AG09309 (cell line): ENCODE measurements around the gene ZNF764.
"Not testable (repeated sequence)": the region's sequence is repeated elsewhere in the genome, so short reads cannot be mapped to it uniquely, and the experiment has no call there.

Source experiments
- DNase-seq: peaks from one replicate; pipeline ENCODE4 v3.0.0-alpha.2; 2010; ENCODE audit warnings: low read depth
- H3K4me3 ChIP-seq: 2 replicates; pipeline ENCODE4 v1.5.1; 2011; ENCODE audit warnings: mild to moderate bottlenecking, low read depth, low read length, moderate library complexity; ENCODE audit not compliant: control insufficient read depth
- CTCF ChIP-seq: IDR thresholded peaks from 2 replicates; pipeline ENCODE4 v1.5.1; 2011; ENCODE audit warnings: mild to moderate bottlenecking, low read depth, low read length, inconsistent platforms; ENCODE audit not compliant: insufficient read depth, control insufficient read depth; ENCODE audit errors: missing control alignments

The ZNF764 gene

GRCh38 chr16:30548416-30549253, 9.5 kb downstream of the ZNF764 start:
- TF ChIP-seq CTCF: no peak
- no peak for DNase-seq
- H3K4me3 ChIP-seq: no peak overlapping the region

GRCh38 chr16:30546115-30546514, 12.1 kb downstream of the ZNF764 start:
- no peak overlapping the region for H3K4me3 ChIP-seq
- DNase-seq: no peak
- no peak for TF ChIP-seq CTCF

- DNase-seq: no peak
- H3K4me3 ChIP-seq: no peak overlapping the region
- no peak for TF ChIP-seq CTCF
These were observed 15.1 kb downstream of the ZNF764 start for GRCh38 chr16:30543067-30543466.

DNA sequence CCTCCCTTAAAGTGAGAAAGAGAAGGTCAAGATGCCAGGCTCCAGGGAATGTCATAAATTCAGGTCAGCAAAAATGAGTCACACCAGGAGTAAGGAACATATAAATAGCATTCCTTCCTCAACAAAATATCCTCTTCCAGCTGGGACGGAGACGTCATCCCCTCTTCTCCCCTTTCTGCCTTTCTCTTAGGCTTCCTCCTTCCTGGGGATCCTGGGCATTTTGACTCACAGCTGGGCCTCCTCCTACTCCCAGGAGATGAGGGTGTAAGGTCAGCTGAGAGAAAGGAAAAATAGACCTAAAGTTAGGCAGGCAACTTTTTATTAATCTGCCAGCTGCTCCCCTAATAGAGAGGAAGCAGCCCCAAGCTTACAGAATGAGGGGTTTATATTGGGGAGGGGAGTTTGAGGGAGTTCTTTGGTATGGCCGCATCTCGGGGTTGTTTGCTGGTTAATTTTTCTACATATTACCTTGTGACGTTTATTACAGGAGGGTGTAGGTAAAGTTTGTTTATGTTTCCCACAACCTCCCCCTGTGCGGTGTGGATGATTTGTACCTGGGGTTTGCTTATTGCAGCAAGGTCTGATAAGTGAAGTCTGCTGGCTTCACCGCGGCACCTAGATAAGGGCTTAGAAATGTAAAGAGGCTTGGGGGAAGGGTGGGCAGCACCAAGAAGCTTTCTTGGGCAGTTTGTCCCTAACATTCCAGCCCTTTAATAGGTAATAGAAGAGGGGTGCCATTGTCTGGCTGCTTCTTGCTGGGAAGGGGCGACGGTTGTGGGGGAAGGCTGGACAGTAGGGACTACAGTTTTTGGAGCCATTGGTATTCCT, 16.5 kb downstream of the ZNF764 start:
- TF ChIP-seq CTCF: no peak
- no peak overlapping the region for H3K4me3 ChIP-seq

DNA sequence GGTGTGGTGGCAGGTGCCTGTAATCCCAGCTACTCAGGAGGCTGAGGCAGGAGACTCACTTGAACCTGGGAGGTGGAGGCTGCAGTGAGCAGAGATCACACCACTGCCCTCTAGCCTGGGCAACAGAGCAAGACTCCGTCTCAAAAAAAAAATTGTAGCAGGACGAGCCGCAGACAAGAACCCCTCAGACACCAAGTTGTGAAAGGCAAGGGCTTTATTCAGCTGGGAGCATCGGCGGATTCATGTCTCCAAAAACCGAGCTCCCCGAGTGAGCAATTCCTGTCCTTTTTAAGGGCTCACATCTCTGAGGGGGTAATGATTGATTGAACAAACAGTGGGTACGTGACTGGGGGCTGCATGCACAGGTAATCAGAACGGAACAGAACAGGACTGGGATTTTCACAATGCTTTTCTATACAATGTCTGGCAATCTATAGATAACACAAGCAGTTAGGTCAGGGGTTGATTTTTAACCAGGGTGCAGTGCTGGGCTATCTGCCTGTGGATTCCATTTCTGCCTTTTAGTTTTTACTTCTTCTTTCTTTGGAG, 17.2 kb downstream of the ZNF764 start:
- H3K4me3 ChIP-seq, DNase-seq: not testable (repeated sequence)

More for the DNA sequence above, 16.5 kb downstream of the ZNF764 start:
- no peak for DNase-seq

DNA sequence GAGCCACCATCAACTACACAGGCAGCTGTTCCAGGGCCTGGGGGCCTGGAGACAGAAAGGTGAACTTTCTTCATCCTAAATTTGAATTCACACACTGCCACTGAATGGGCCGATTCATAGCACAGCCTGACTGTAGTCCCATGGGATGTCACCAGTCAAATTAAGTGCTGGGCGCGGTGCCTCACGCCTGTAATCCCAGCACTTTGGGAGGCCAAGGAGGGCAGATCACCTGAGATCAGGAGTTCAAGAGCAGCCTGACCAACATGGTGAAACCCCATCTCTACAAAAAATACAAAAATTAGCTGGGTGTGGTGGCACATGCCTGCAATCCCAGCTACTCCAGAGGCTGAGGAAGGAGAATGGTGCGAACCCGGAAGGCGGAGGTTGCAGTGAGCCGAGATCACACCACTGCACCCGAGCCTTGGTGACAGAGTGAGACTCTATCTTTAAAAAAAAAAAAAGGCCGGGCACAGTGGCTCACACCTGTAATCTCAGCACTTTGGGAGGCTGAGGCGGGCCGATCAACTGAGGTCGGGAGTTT, 18.1 kb downstream of the ZNF764 start:
- not testable (repeated sequence) for H3K4me3 ChIP-seq, DNase-seq

DNA sequence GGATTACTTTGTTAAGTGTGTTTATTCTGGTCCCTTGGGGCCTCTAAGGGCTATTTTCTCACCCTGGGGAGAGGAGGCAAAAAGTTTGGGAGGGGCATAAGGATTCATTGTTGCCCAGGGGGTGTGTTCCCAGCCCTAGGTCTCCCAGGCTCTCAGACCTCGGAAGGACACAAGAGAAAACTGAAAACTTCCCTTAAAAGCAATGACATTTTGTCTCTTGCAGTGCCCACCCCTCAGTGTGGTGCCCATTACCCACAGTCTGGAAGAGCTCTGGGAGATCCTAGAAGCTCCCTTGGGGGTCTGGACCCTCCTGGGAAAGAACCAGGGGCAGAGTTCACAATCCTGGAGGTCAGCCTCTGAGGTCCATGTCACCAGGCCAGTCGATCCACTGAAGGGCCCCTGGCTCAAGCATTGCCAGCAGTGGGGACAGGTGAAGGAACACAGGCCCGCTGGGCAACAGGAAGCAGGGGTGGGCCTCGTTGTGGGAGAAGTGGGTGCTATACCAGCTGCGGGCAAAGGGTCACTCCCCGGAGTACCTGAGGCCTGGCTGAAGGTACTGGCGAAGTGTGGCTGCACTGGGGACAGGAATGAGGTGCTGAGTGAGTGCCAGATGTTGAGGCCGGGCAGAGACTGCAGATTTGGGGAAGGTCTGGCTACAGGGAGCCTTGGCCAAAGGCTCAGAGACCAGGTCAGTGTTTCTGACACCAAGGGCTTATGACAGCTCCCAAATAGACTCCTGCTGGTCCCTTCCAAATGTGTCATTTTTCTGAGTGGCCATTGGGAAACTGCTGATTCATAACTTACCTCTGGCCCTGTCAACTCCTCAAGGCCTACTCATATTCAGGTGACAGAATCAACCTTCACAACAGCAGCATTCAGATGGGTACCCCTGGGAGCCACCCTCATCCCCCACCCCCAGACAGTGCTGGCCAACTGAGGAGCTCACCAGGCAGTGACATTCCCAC, 18.9 kb downstream of the ZNF764 start:
- DNase-seq: no peak

GRCh38 chr16:30536391-30537024, 21.7 kb downstream of the ZNF764 start:
- DNase-seq, H3K4me3 ChIP-seq: not testable (repeated sequence)

More for the DNA sequence above, 18.9 kb downstream of the ZNF764 start:
- TF ChIP-seq CTCF: no peak
- no peak overlapping the region for H3K4me3 ChIP-seq
